Measurements from ENCODE around the gene CHRNG.

DNA sequence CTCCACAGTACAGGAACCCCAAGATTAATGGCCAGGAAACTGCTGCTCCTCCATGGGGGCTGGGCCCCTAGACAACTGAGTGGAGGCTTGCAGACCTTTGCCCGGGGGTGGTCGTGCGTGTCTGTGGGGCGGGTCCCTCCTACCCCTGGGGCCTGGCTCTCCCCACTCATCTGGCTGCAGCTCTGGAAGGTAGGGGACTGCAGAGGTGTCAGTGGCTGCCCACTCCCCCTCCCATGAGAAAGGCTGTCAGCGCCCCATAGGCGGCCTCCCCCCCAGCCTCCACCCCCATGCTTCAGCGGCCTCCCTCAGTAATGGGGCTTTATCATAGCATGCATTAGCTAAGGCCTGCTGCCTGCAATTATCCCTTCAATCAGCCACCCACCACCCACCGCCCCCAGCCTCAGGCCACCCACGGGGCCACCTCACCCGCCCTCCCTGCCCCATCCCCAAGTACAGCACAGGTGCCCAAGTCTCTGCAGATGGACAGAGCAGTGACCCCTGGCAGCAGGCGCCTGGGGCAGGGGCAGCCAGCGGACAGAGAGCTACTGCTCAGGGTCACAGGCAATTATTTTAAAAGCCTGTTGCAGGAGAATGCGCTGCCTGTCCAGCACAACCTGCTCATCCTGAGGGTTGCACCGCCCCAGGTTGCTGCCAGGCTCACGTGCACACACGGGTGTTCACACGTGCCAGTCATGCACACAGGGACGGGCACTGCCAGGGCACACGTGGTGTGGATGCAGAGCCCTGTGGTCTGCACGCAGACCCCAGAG lies 42.8 kb upstream of the CHRNG start:
- TF ChIP-seq CTCF (conservative IDR thresholded peaks at IDR 0.05 in 1 of 2, IDR thresholded peaks at IDR 0.05 in 1 of 2; ENCODE audit: low read depth in 1 of 2, low read length in 2 of 2) (no peak), EZH2 (IDR thresholded peaks at IDR 0.05; ENCODE audit: low read length, missing control alignments) (no peak)
